Gastrocnemius medialis (tissue), 4 donors: ENCODE results near the gene ADARB2. TPM values are rescaled to one million over a fixed set of nuclear protein-coding genes. Genes with fewer than 3 reads are reported as not detected.

Experiments
- ATAC-seq, 2 donors: fragments of 150-250 bp; one replicate each; pipeline ENCODE4 v1.9.1; 2016
- DNase-seq, 2 donors: peaks; one replicate each; pipeline ENCODE4 v3.0.0-alpha.2; 2019
- H3K27ac ChIP-seq, 4 donors: fragments of 200-600 bp; sonication (generic); 1 replicate in 1 of 4; 2 replicates in 3 of 4; pipeline ENCODE4 v1.5.1; 2016 to 2018; ENCODE audit warnings: mild to moderate bottlenecking in 2 of 4, moderate library complexity in 1 of 4
- H3K27me3 ChIP-seq, 3 donors: fragments of 200-600 bp; sonication (generic) in 2 of 3; 1 replicate in 1 of 3; 2 replicates in 2 of 3; pipeline versions ENCODE4 v1.5.1 to v1.6.0; 2016 to 2019; ENCODE audit warnings: mild to moderate bottlenecking in 1 of 3, moderate library complexity in 1 of 3
- H3K36me3 ChIP-seq, 2 donors: fragments of 200-600 bp; sonication (generic) in 1 of 2; one replicate each; pipeline ENCODE4 v1.5.1; 2017 to 2018
- H3K4me1 ChIP-seq, 2 donors: fragments of 200-600 bp; sonication (generic) in 1 of 2; one replicate each; pipeline ENCODE4 v1.5.1; 2016 to 2017; ENCODE audit warnings: mild to moderate bottlenecking in 2 of 2
- H3K4me3 ChIP-seq, 4 donors: fragments of 200-600 bp; sonication (generic) in 3 of 4; 1 replicate in 1 of 4; 2 replicates in 3 of 4; pipeline ENCODE4 v1.5.1; 2016 to 2019; ENCODE audit warnings: mild to moderate bottlenecking in 2 of 4
- H3K9me3 ChIP-seq, 3 donors: fragments of 200-600 bp; sonication (generic) in 2 of 3; 1 replicate in 1 of 3; 2 replicates in 2 of 3; pipeline ENCODE4 v1.5.1; 2016 to 2019
- CTCF ChIP-seq, 5 experiments: fragments of 450-650 bp in 3 of 5; fragments of 200-600 bp in 2 of 5; sonication (generic) in 2 of 5; IDR thresholded peaks in 4 of 5; conservative IDR thresholded peaks in 1 of 5; 1 replicate in 4 of 5; 2 replicates in 1 of 5; pipeline ENCODE4 v1.5.1; 2016 to 2019; ENCODE audit warnings: antibody characterized with exemption in 5 of 5, mild to moderate bottlenecking in 3 of 5, moderate library complexity in 3 of 5
- POLR2A ChIP-seq, 2 donors: fragments of 450-650 bp; IDR thresholded peaks; one replicate each; pipeline ENCODE4 v1.6.1; 2017; ENCODE audit warnings: antibody characterized with exemption in 2 of 2, mild to moderate bottlenecking in 2 of 2, moderate library complexity in 2 of 2
- in situ Hi-C, 4 donors: fragments of 200-750 bp; cut with MboI; loops; one replicate each; pipeline versions ENCODE4 v1.15.0 to v1.8.0; 2017; ENCODE audit warnings: low sequenced_read_pairs in 4 of 4
- intact Hi-C: fragments of 100-400 bp; cut with DNase I; formaldehyde crosslinking; loops from one replicate; pipeline ENCODE4 v1.15.1; 2023; ENCODE audit warnings: low total_unique reads
- total RNA-seq, 4 donors: library from RNA; depleted of rRNA; stranded (reverse); fragments of >200 nt; gene quantifications; one replicate each; pipeline versions ENCODE4 v1.1.0 to v1.2.3, GENCODE V29; 2016

The ADARB2 gene
- total RNA-seq, 4 donors from 2014 or later: 0.07 to 0.87 (median 0.10) TPM

GRCh38 chr10:1552406-1552805 is 184.9 kb downstream of the ADARB2 start:
- Histone ChIP-seq H3K27me3 (peaks cover 0 to 5% (median 2%) of the 10 kb centered on the region in 3 donors), H3K27ac (no peak overlapping the region), H3K36me3 (no peaks in the 10 kb centered on the region), H3K9me3 (no peaks in the 10 kb centered on the region), H3K4me1 (no peaks in the 10 kb centered on the region), H3K4me3 (no peak overlapping the region)
- TF ChIP-seq CTCF (IDR thresholded peaks at IDR 0.05 in 4 of 5, conservative IDR thresholded peaks at IDR 0.05 in 1 of 5) (no peak), POLR2A (IDR thresholded peaks at IDR 0.05) (no peak)
- in situ Hi-C loops (no loop called here), intact Hi-C loops (no loop called here)
- ATAC-seq: no peak
- DNase-seq: no peak

- TF ChIP-seq CTCF (IDR thresholded peaks at IDR 0.05 in 4 of 5, conservative IDR thresholded peaks at IDR 0.05 in 1 of 5): no peak
- TF ChIP-seq POLR2A (IDR thresholded peaks at IDR 0.05): no peak
- no peak overlapping the region for H3K4me3 ChIP-seq
- H3K27me3 ChIP-seq: peaks cover 0 to 5% (median 2%) of the 10 kb centered on the region in 3 donors
- in situ Hi-C loops (no loop called here), intact Hi-C loops (no loop called here)
- H3K4me1 ChIP-seq: no peaks in the 10 kb centered on the region
- DNase-seq: no peak
- H3K9me3 ChIP-seq: no peaks in the 10 kb centered on the region
- no peak for ATAC-seq
- no peaks in the 10 kb centered on the region for H3K36me3 ChIP-seq
- H3K27ac ChIP-seq: no peak overlapping the region
These were observed 185.5 kb downstream of the ADARB2 start for GRCh38 chr10:1551636-1552338.

- Histone ChIP-seq H3K4me1 (no peaks in the 10 kb centered on the region), H3K4me3 (no peak overlapping the region), H3K27me3 (peaks cover 2 to 5% (median 4%) of the 10 kb centered on the region in 3 donors), H3K36me3 (no peaks in the 10 kb centered on the region), H3K27ac (no peak overlapping the region), H3K9me3 (no peaks in the 10 kb centered on the region)
- DNase-seq (no peak), ATAC-seq (no peak)
- TF ChIP-seq POLR2A (IDR thresholded peaks at IDR 0.05) (no peak), CTCF (IDR thresholded peaks at IDR 0.05 in 4 of 5, conservative IDR thresholded peaks at IDR 0.05 in 1 of 5) (no peak)
- in situ Hi-C loops (no loop called here), intact Hi-C loops (no loop called here)
These were observed 186.7 kb downstream of the ADARB2 start for GRCh38 chr10:1550616-1551015.

- H3K36me3 ChIP-seq: no peaks in the 10 kb centered on the region
- no peaks in the 10 kb centered on the region for H3K4me1 ChIP-seq
- no peaks in the 10 kb centered on the region for H3K9me3 ChIP-seq
- no peak overlapping the region for H3K4me3 ChIP-seq
- TF ChIP-seq POLR2A (IDR thresholded peaks at IDR 0.05) (no peak), CTCF (IDR thresholded peaks at IDR 0.05 in 4 of 5, conservative IDR thresholded peaks at IDR 0.05 in 1 of 5) (no peak)
- intact Hi-C loops: no loop called here
- no peak overlapping the region for H3K27ac ChIP-seq
- ATAC-seq: no peak
- DNase-seq: no peak
- peaks cover 2 to 6% (median 4%) of the 10 kb centered on the region in 3 donors for H3K27me3 ChIP-seq
- in situ Hi-C loops: no loop called here
These were observed 187.1 kb downstream of the ADARB2 start for GRCh38 chr10:1550291-1550595.
